Osteocyte (in vitro differentiated cells): Measurements from ENCODE around the gene SEC63. TPM values are rescaled to one million over a fixed set of nuclear protein-coding genes. Genes with fewer than 3 reads are reported as not detected.

Experiments
- DNase-seq: peaks from one replicate; pipeline ENCODE4 v3.0.0; 2021; ENCODE audit warnings: mixed read lengths; ENCODE audit not compliant: unreplicated experiment; ENCODE audit errors: extremely low spot score
- H3K27ac Mint-ChIP-seq: one replicate; pipeline ENCODE4 v1.8.0; 2021; ENCODE audit warnings: mild to moderate bottlenecking, mixed read lengths; ENCODE audit not compliant: unreplicated experiment
- H3K27me3 Mint-ChIP-seq: one replicate; pipeline ENCODE4 v1.8.0; 2021; ENCODE audit warnings: mixed read lengths; ENCODE audit not compliant: unreplicated experiment
- H3K36me3 Mint-ChIP-seq: one replicate; pipeline ENCODE4 v1.8.0; 2021; ENCODE audit warnings: mixed read lengths; ENCODE audit not compliant: unreplicated experiment
- H3K4me1 Mint-ChIP-seq: one replicate; pipeline ENCODE4 v1.8.0; 2021; ENCODE audit warnings: mixed read lengths; ENCODE audit not compliant: unreplicated experiment
- H3K4me3 Mint-ChIP-seq: one replicate; pipeline ENCODE4 v1.8.0; 2021; ENCODE audit warnings: mild to moderate bottlenecking, moderate library complexity, mixed read lengths; ENCODE audit not compliant: unreplicated experiment
- H3K9me3 Mint-ChIP-seq: one replicate; pipeline ENCODE4 v1.8.0; 2021; ENCODE audit warnings: mixed read lengths; ENCODE audit not compliant: unreplicated experiment
- total RNA-seq: library from RNA; stranded (reverse); gene quantifications from 2 replicates; pipeline ENCODE4 v1.2.1, GENCODE V29; 2021
- TF ChIP-seq, protein P1 (sequence below): fragments of 200-600 bp; sonication (generic); IDR thresholded peaks from 2 replicates; pipeline ENCODE4 v1.5.0; 2021; ENCODE audit warnings: antibody characterized with exemption, mild to moderate bottlenecking, moderate library complexity

SEC63 gene
- total RNA-seq, 1 donor from 2014 or later = 137 TPM

DNA sequence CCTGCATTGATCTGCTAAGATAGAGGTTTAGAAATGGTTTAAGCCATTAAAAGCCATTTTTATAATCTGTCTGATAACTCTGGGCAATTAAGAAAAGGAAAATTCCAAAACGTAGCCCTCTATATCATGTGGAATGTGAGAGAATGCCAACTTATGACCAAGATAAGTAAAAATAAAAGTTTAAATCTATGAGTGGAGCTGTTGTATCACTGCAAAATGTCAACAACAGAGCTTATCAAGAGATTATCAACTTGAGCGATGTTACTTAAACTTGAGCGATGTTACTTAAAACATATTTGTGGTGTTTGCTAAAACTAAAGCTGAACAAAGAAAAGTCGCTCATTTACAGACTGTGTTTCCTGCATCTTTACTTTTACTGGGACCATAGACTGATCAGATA, 87.0 kb downstream of the SEC63 start:
- DNase-seq = no peak
- no peaks in the 10 kb centered on the region for H3K27me3 Mint-ChIP-seq
- H3K36me3 Mint-ChIP-seq = peaks cover 61% of the 10 kb centered on the region
- H3K27ac Mint-ChIP-seq = no peak overlapping the region
- TF ChIP-seq, protein P1, sequence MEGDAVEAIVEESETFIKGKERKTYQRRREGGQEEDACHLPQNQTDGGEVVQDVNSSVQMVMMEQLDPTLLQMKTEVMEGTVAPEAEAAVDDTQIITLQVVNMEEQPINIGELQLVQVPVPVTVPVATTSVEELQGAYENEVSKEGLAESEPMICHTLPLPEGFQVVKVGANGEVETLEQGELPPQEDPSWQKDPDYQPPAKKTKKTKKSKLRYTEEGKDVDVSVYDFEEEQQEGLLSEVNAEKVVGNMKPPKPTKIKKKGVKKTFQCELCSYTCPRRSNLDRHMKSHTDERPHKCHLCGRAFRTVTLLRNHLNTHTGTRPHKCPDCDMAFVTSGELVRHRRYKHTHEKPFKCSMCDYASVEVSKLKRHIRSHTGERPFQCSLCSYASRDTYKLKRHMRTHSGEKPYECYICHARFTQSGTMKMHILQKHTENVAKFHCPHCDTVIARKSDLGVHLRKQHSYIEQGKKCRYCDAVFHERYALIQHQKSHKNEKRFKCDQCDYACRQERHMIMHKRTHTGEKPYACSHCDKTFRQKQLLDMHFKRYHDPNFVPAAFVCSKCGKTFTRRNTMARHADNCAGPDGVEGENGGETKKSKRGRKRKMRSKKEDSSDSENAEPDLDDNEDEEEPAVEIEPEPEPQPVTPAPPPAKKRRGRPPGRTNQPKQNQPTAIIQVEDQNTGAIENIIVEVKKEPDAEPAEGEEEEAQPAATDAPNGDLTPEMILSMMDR = no peak
- H3K4me1 Mint-ChIP-seq = peaks cover 39% of the 10 kb centered on the region
- H3K9me3 Mint-ChIP-seq = no peaks in the 10 kb centered on the region
- H3K4me3 Mint-ChIP-seq = no peak overlapping the region

DNA sequence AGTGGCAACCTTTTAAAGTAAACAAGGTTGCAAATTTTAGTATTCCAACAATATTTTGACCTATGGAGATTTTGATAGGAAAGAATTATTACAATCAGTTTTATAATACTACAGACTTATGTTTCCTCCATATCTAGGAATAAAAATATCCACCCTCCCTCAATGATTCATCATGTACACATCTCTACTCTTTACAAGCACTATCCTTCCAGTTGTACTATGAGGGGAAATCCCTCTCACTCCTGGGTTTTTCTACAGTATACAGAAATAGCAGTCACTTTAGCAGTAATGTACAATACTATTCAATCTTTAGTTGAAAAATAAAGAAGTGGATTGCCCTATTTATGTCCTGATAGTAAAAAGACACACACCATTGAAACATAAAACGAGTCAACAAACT, 87.6 kb downstream of the SEC63 start:
- peak overlapping the region; percentile 39 for H3K27ac Mint-ChIP-seq
- H3K36me3 Mint-ChIP-seq = peaks cover 56% of the 10 kb centered on the region
- H3K9me3 Mint-ChIP-seq = no peaks in the 10 kb centered on the region
- peaks cover 39% of the 10 kb centered on the region for H3K4me1 Mint-ChIP-seq
- TF ChIP-seq, protein P1 = no peak
- no peak for DNase-seq
- no peaks in the 10 kb centered on the region for H3K27me3 Mint-ChIP-seq
- H3K4me3 Mint-ChIP-seq = no peak overlapping the region

DNA sequence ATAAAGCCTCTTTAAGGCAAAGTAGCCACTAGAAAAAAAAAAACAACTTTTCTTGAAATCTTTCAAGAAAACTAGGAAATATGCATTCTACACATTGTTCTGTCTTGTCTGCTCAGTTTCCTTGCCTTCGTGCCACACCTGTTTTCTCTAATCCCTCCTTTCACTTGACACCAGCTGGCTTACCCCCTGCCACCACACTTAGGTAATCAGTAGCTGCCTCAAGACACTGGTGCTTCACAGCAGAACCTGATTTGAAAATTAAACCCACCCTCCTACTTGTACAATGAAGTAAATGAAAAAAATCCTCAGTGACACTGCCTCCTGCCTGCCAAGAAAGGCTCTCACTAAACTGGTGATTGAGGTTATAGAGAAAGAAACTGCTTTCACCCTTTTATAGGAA, 88.1 kb downstream of the SEC63 start:
- Mint-ChIP-seq H3K27me3 (no peaks in the 10 kb centered on the region), H3K4me1 (peaks cover 39% of the 10 kb centered on the region), H3K9me3 (no peaks in the 10 kb centered on the region), H3K36me3 (peaks cover 51% of the 10 kb centered on the region), H3K27ac (peak overlapping the region; percentile 27), H3K4me3 (no peak overlapping the region)
- TF ChIP-seq, protein P1 = no peak
- DNase-seq = no peak

DNA sequence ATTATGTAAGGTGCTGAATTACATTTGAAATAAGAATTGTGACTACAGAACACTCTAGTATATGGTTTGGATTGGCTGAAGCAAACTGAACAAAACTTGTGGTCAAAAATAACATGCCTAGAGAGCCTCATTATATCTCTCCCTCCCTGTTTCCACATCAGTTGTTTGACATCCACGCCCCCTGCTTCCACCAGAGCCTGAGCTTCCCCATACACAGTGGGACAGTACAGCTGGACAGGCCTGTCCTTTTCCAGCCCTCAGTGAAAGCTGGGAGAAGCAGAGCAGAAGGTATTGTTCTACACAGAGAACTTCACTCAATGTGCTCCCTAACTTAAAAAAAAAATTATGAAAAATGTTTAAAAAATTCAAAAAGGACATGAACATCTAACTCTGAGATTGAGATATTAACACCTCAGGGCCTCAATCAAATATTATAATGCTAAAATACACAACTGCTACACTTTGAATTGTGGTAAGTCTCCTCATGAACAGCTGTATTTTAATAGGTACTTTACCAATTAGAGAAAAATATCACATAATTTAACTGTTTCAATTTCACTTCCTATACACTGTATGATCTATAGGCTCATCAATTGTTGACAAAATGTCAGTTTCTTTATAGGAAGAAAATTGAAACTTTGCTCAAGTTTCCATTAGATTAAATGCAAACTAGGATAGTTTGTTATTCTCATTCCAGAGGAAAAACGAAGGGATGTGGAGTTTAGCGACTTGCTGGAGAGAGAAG, 89.0 kb downstream of the SEC63 start:
- Mint-ChIP-seq H3K4me1 (peaks cover 39% of the 10 kb centered on the region), H3K27me3 (no peaks in the 10 kb centered on the region), H3K4me3 (no peak overlapping the region), H3K36me3 (peaks cover 46% of the 10 kb centered on the region), H3K9me3 (no peaks in the 10 kb centered on the region), H3K27ac (no peak overlapping the region)
- TF ChIP-seq, protein P1 = no peak
- DNase-seq = no peak

DNA sequence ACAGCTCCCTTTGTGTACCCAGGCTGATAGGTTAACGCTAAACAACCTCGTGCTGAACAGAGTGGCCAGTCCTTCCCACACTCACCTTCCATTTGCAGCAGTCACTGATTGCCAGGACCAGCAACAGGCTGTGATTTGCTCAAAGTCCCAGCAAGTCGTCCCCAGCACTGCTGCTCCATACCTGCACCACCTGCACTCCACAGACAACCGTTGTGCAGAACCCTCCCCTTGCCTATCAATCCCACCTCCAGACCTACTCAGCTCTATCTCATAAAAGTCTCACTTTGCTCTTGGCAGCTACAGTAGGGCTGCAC, 90.7 kb downstream of the SEC63 start:
- peaks cover 40% of the 10 kb centered on the region for H3K36me3 Mint-ChIP-seq
- peaks cover 39% of the 10 kb centered on the region for H3K4me1 Mint-ChIP-seq
- no peaks in the 10 kb centered on the region for H3K9me3 Mint-ChIP-seq
- DNase-seq = no peak
- H3K27me3 Mint-ChIP-seq = no peaks in the 10 kb centered on the region
- TF ChIP-seq, protein P1 = no peak
- no peak overlapping the region for H3K4me3 Mint-ChIP-seq
- peak overlapping the region; percentile 16 for H3K27ac Mint-ChIP-seq
